AG10803 (cell line): Measurements from ENCODE around the gene GPR12.

ENCODE experiments used
- DNase-seq: peaks from one replicate; pipeline ENCODE4 v3.0.0; 2010; ENCODE audit warnings: low read depth
- H3K4me3 ChIP-seq: 2 replicates; pipeline ENCODE4 v1.5.1; 2011; ENCODE audit warnings: mild to moderate bottlenecking, low read length, control low read depth
- TF ChIP-seq, protein P1 (sequence below): conservative IDR thresholded peaks from 2 replicates; pipeline ENCODE4 v1.5.1; 2011; ENCODE audit warnings: mild to moderate bottlenecking, low read length, control low read depth, inconsistent platforms

GPR12 gene

GRCh38 chr13:26784704-26785639, 24.4 kb upstream of the GPR12 start:
- DNase-seq, result no peak
- no peak overlapping the region for H3K4me3 ChIP-seq
- TF ChIP-seq, protein P1, sequence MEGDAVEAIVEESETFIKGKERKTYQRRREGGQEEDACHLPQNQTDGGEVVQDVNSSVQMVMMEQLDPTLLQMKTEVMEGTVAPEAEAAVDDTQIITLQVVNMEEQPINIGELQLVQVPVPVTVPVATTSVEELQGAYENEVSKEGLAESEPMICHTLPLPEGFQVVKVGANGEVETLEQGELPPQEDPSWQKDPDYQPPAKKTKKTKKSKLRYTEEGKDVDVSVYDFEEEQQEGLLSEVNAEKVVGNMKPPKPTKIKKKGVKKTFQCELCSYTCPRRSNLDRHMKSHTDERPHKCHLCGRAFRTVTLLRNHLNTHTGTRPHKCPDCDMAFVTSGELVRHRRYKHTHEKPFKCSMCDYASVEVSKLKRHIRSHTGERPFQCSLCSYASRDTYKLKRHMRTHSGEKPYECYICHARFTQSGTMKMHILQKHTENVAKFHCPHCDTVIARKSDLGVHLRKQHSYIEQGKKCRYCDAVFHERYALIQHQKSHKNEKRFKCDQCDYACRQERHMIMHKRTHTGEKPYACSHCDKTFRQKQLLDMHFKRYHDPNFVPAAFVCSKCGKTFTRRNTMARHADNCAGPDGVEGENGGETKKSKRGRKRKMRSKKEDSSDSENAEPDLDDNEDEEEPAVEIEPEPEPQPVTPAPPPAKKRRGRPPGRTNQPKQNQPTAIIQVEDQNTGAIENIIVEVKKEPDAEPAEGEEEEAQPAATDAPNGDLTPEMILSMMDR, result no peak

DNA sequence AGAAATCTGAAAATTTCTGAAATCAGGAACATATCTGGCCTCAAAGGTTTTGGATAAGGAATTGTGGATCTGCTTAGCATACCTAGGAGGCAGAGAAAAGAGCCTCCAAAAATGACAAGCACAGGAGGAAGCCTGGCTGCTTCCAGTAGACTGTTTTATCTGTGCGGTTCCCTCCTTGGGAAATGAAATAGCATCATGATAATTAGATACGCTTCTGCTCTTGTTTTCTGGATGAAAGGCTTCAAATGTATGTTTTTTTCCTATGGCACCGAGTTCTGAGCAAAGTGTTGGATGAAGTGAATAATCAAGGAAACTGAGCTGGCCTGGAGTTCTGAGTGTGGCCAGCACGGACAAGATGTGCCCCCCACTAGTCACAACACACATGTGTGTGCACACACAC, 19.8 kb upstream of the GPR12 start:
- TF ChIP-seq, protein P1, result no peak
- no peak for DNase-seq
- no peak overlapping the region for H3K4me3 ChIP-seq

GRCh38 chr13:26779321-26779720, 18.7 kb upstream of the GPR12 start:
- TF ChIP-seq, protein P1, result no peak
- DNase-seq, result no peak
- no peak overlapping the region for H3K4me3 ChIP-seq

- DNase-seq, result no peak
- TF ChIP-seq, protein P1, result no peak
- no peak overlapping the region for H3K4me3 ChIP-seq
Measured at GRCh38 chr13:26772531-26772930, 11.9 kb upstream of the GPR12 start.

- no peak overlapping the region for H3K4me3 ChIP-seq
- TF ChIP-seq, protein P1, result no peak
- no peak for DNase-seq
Measured at GRCh38 chr13:26771796-26772195, 11.2 kb upstream of the GPR12 start.

DNA sequence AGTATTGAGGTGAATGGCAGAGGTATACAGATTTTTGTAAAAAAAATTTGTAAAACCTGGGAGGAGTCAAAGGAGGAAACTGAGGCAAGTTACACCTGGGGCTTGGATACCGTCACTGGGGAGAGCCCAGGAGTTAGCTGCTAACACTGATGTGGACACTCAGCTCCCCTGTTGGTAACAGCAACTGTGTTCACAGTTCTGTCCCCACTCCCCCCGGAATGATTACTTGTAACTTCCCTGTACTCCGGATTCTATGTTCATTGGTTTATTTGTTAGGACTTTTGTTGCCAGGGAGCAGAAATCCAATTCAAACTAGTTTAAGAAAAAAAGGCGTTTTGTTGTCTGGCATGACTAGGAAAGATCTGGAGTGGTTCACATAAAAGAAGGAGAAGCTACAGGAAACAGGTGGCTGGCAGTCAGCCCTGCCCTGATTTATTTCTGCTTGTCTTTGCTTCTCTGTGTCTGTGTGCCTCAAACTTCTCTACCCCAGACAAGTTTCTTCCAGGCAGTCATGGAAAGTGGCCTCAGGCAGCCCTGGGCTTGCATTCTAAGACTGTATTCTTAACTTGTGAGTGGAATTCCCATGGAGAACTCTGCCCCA, 2.3 kb upstream of the GPR12 start:
- no peak overlapping the region for H3K4me3 ChIP-seq
- DNase-seq, result no peak

More for the DNA sequence above, 2.3 kb upstream of the GPR12 start:
- TF ChIP-seq, protein P1, result no peak
